Endothelial cell of umbilical vein (primary cell): ENCODE measurements around the gene ZNF20. TPM values are rescaled to one million over a fixed set of nuclear protein-coding genes. Genes with fewer than 3 reads are reported as not detected.

ENCODE experiments used
- BruUV-seq: library from RNA; stranded (reverse); fragments of 400-500 nt; replicated peaks from 2 replicates; lab custom pipeline; 2021; lab: Mats Ljungman, UMichigan
- CTCF ChIA-PET: fragments of 300-600, 350-600 bp; sonication (Branson Sonifier 250); formaldehyde crosslinking; loops from one replicate; lab custom pipeline; 2021; ENCODE audit warnings: antibody characterized with exemption, inconsistent platforms; lab: Charles Lee
- POLR2A ChIA-PET: fragments of 300-600, 350-600 bp; sonication (Branson Sonifier 250); formaldehyde crosslinking; loops from one replicate; lab custom pipeline; 2021; ENCODE audit warnings: antibody characterized with exemption, inconsistent platforms; lab: Charles Lee
- DNase-seq: peaks from one replicate; pipeline ENCODE4 v3.0.0-alpha.2; 2011; ENCODE audit warnings: low read depth, low spot score
- FAIRE-seq: peaks from 2 replicates; lab custom pipeline; 2011; peaks lifted over from hg19 to GRCh38; lab: Jason Lieb, UNC
- H2AFZ ChIP-seq: 2 replicates; pipeline ENCODE4 v1.6.0; 2012; ENCODE audit warnings: low read depth, low read length, control low read depth, inconsistent platforms
- H3K27ac ChIP-seq: 2 replicates; pipeline ENCODE4 v1.5.1; 2011; ENCODE audit warnings: low read depth, mild to moderate bottlenecking, control low read depth, low read length, moderate library complexity; ENCODE audit not compliant: insufficient read depth
- H3K27me3 ChIP-seq, 2 experiments: 2 replicates each; pipeline versions ENCODE4 v1.6.0 to v1.6.1; 2011; ENCODE audit warnings: low read length in 2 of 2, mixed read lengths in 1 of 2; ENCODE audit not compliant: control insufficient read depth in 2 of 2, insufficient read depth in 2 of 2
- H3K36me3 ChIP-seq, 2 experiments: 2 replicates in 1 of 2; 3 replicates in 1 of 2; pipeline ENCODE4 v1.5.1; 2011; ENCODE audit warnings: low read length in 2 of 2, mild to moderate bottlenecking in 1 of 2, moderate library complexity in 1 of 2; ENCODE audit not compliant: control insufficient read depth in 2 of 2, insufficient read depth in 2 of 2; ENCODE audit errors: extremely low read depth in 1 of 2
- H3K4me1 ChIP-seq: 3 replicates; pipeline ENCODE4 v1.5.1; 2011; ENCODE audit warnings: mild to moderate bottlenecking, low read length; ENCODE audit not compliant: control insufficient read depth, insufficient read depth; ENCODE audit errors: extremely low read depth
- H3K4me2 ChIP-seq: 2 replicates; pipeline ENCODE4 v1.6.1; 2011; ENCODE audit warnings: low read length, control low read depth, mixed read lengths; ENCODE audit not compliant: insufficient read depth
- H3K4me3 ChIP-seq, 3 experiments: fragments of 200-600 bp in 1 of 3; sonication (generic), shearing (Covaris generic) in 1 of 3; replicated peaks in 1 of 3; 2 replicates each; pipeline ENCODE4 v1.5.1; 2011 to 2016; ENCODE audit warnings: control low read depth in 3 of 3, low read length in 3 of 3, mild to moderate bottlenecking in 2 of 3, inconsistent platforms in 1 of 3, low read depth in 1 of 3, moderate library complexity in 1 of 3; ENCODE audit not compliant: insufficient read depth in 1 of 3
- H3K79me2 ChIP-seq: 2 replicates; pipeline ENCODE4 v1.6.0; 2012; ENCODE audit warnings: low read length, inconsistent platforms; ENCODE audit not compliant: control insufficient read depth, insufficient read depth
- H3K9ac ChIP-seq: replicated peaks from 2 replicates; pipeline ENCODE3; 2011; ENCODE audit warnings: low read length, control low read depth; ENCODE audit not compliant: insufficient read depth; ENCODE audit errors: extremely low read depth
- H3K9me1 ChIP-seq: replicated peaks from 3 replicates; pipeline ENCODE4 v1.6.0; 2011; ENCODE audit warnings: mild to moderate bottlenecking, low read length; ENCODE audit not compliant: control insufficient read depth, insufficient read depth; ENCODE audit errors: extremely low read depth
- H3K9me3 ChIP-seq: replicated peaks from 2 replicates; pipeline ENCODE4 v1.5.1; 2012; ENCODE audit warnings: low read length, inconsistent platforms; ENCODE audit not compliant: control insufficient read depth, insufficient read depth
- H4K20me1 ChIP-seq: replicated peaks from 2 replicates; pipeline ENCODE3; 2011; ENCODE audit warnings: mild to moderate bottlenecking, low read length; ENCODE audit not compliant: control insufficient read depth, insufficient read depth; ENCODE audit errors: extremely low read depth
- EZH2 ChIP-seq: IDR thresholded peaks from 2 replicates; pipeline ENCODE4 v1.6.1; 2012; ENCODE audit warnings: borderline replicate concordance, low read depth, mild to moderate bottlenecking, moderate library complexity, low read length, inconsistent platforms; ENCODE audit not compliant: severe bottlenecking
- FOS ChIP-seq: IDR thresholded peaks from 2 replicates; pipeline ENCODE4 v1.6.1; 2011; ENCODE audit warnings: mild to moderate bottlenecking, low read length, moderate library complexity, borderline replicate concordance; ENCODE audit not compliant: insufficient read depth
- GATA2 ChIP-seq: IDR thresholded peaks from 2 replicates; pipeline ENCODE4 v1.7.0; 2011; ENCODE audit warnings: low read depth, mild to moderate bottlenecking, moderate library complexity, mixed read lengths, low read length; ENCODE audit not compliant: insufficient read length, insufficient read depth
- JUN ChIP-seq: IDR thresholded peaks from 2 replicates; pipeline ENCODE4 v1.6.1; 2011; ENCODE audit warnings: borderline replicate concordance, low read depth; ENCODE audit not compliant: insufficient read length, insufficient read depth
- MYC ChIP-seq: IDR thresholded peaks from one replicate; pipeline ENCODE4 v1.6.1; 2011; ENCODE audit warnings: mild to moderate bottlenecking, low read depth, low read length
- POLR2A ChIP-seq: IDR thresholded peaks from 2 replicates; pipeline ENCODE4 v1.6.1; 2012; ENCODE audit warnings: low read depth, mild to moderate bottlenecking, control low read depth, low read length
- POLR2AphosphoS5 ChIP-seq: IDR thresholded peaks from 2 replicates; pipeline ENCODE4 v1.6.1; 2012; ENCODE audit warnings: low read depth, mild to moderate bottlenecking, control low read depth, low read length, moderate library complexity; ENCODE audit not compliant: insufficient read depth
- dilution Hi-C: fragments of 300-500 bp; cut with MboI; formaldehyde crosslinking; loops from one replicate; pipeline ENCODE4 v1.15.0; 2019; ENCODE audit warnings: low sequenced_read_pairs; ENCODE audit not compliant: extremely low pct_ligation_motif_present
- intact Hi-C: fragments of 100-400 bp; cut with micrococcal nuclease; formaldehyde crosslinking; loops from one replicate; pipeline ENCODE4 v1.10.0; 2022
- polyA plus RNA-seq, 4 experiments: library from polyadenylated mRNA; depleted of rRNA in 3 of 4; stranded (reverse) in 3 of 4; unstranded in 1 of 4; fragments of >200 nt; gene quantifications; 2 replicates each; pipeline versions ENCODE4 v1.2.1 to v1.2.3, GENCODE V29; 2011 to 2012; ENCODE audit warnings: missing spikeins in 1 of 4
- total RNA-seq: library from RNA; stranded (reverse); gene quantifications from 2 replicates; pipeline ENCODE4 v1.2.3, GENCODE V29; 2021
- TF ChIP-seq, protein P1 (sequence below): IDR thresholded peaks from 2 replicates; pipeline ENCODE4 v1.6.1; 2011; ENCODE audit not compliant: insufficient read depth, insufficient read length
- TF ChIP-seq, protein P2 (sequence below), 2 donors: IDR thresholded peaks; 1 replicate in 1 of 2; 2 replicates in 1 of 2; pipeline ENCODE4 v1.5.1; 2011; ENCODE audit warnings: low read length in 2 of 2, mild to moderate bottlenecking in 2 of 2, moderate library complexity in 2 of 2, control low read depth in 1 of 2, inconsistent platforms in 1 of 2, low read depth in 1 of 2; ENCODE audit not compliant: insufficient read depth in 1 of 2; ENCODE audit errors: extremely low read depth in 1 of 2

The ZNF20 gene
- total and polyA plus RNA-seq, 2 donors (not counting 3 experiments of a cell fraction or from before 2014, with no cell fraction given), result 0.35 TPM

DNA sequence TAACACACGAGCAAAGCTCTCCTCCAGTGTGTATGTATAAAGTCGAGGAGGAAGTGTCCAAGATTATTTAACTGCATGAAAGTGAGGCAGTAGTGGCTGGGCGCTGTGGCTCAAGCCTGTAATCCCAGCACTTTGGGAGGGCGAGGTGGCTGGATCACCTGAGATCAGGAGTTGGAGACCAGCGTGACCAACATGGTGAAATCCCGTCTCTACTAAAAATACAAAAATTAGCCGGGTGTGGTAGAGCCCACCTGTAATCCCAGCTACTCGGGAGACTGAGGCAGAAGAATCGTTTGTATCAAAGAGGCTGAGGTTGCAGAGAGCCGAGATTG is 1.2 kb upstream of the ZNF20 start:
- no peak overlapping the region for H3K4me3 ChIP-seq
- FAIRE-seq (peak; percentile 57), DNase-seq (no peak)
- H3K9ac ChIP-seq, result no peak overlapping the region
- BruUV-seq, result no TSS peak
- TF ChIP-seq MYC, result no peak
- no peak for TF ChIP-seq POLR2A
- TF ChIP-seq FOS, result no peak
- TF ChIP-seq, protein P1, sequence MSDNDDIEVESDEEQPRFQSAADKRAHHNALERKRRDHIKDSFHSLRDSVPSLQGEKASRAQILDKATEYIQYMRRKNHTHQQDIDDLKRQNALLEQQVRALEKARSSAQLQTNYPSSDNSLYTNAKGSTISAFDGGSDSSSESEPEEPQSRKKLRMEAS, result no peak
- TF ChIP-seq EZH2, result no peak
- no peak for TF ChIP-seq POLR2AphosphoS5
- no peak for TF ChIP-seq GATA2
- no peak for TF ChIP-seq JUN
- TF ChIP-seq, protein P2, sequence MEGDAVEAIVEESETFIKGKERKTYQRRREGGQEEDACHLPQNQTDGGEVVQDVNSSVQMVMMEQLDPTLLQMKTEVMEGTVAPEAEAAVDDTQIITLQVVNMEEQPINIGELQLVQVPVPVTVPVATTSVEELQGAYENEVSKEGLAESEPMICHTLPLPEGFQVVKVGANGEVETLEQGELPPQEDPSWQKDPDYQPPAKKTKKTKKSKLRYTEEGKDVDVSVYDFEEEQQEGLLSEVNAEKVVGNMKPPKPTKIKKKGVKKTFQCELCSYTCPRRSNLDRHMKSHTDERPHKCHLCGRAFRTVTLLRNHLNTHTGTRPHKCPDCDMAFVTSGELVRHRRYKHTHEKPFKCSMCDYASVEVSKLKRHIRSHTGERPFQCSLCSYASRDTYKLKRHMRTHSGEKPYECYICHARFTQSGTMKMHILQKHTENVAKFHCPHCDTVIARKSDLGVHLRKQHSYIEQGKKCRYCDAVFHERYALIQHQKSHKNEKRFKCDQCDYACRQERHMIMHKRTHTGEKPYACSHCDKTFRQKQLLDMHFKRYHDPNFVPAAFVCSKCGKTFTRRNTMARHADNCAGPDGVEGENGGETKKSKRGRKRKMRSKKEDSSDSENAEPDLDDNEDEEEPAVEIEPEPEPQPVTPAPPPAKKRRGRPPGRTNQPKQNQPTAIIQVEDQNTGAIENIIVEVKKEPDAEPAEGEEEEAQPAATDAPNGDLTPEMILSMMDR (IDR thresholded peaks at IDR 0.05; ENCODE audit: extremely low read depth in 1 of 2, insufficient read depth in 1 of 2, low read depth in 1 of 2, low read length in 2 of 2), result no peak
- no peak overlapping the region for H3K27ac ChIP-seq
- ChIA-PET POLR2A (no interaction called here), CTCF (interaction anchor here (0.6 to 2.5 kb wide), 7 partner anchors 12 to 343 kb away, joined by 3 to 28 read pairs (median 17); partner anchors contain the start of genes ZNF433, ZNF491 and ZNF700)
- H3K36me3 ChIP-seq, result peaks cover 11 to 13% of the 10 kb centered on the region in 2 experiments
- no peak overlapping the region for H3K4me2 ChIP-seq
- no peaks in the 10 kb centered on the region for H4K20me1 ChIP-seq
- no peaks in the 10 kb centered on the region for H3K4me1 ChIP-seq
- dilution Hi-C loops (no loop called here), intact Hi-C loops (loop anchor here (1.0 to 5.0 kb wide), 7 partner anchors 49 to 343 kb away; partner anchors contain the start of genes ZNF440 and ZNF491)
- no peaks in the 10 kb centered on the region for H3K79me2 ChIP-seq
- no peaks in the 10 kb centered on the region for H3K27me3 ChIP-seq
- peaks cover 12% of the 10 kb centered on the region for H3K9me3 ChIP-seq
- H2AFZ ChIP-seq, result no peak overlapping the region
- H3K9me1 ChIP-seq, result no peaks in the 10 kb centered on the region
